ENCODE results near the gene PEX12.
"Not testable (repeated sequence)": the region's sequence is repeated elsewhere in the genome, so short reads cannot be mapped to it uniquely, and the experiment has no call there.

The PEX12 gene

GRCh38 chr17:35535406-35535805, 43.0 kb downstream of the PEX12 start:
- ATAC-seq, result not testable (repeated sequence)

GRCh38 chr17:35534576-35535093, 43.7 kb downstream of the PEX12 start:
- no peak for ATAC-seq

GRCh38 chr17:35531160-35531559, 47.2 kb downstream of the PEX12 start:
- peak; percentile 60 to 66 for ATAC-seq

- peak in 1 of 2 donors; percentile 58 for ATAC-seq
Measured at GRCh38 chr17:35529866-35530265, 48.5 kb downstream of the PEX12 start.

GRCh38 chr17:35529326-35529725, 49.0 kb downstream of the PEX12 start:
- ATAC-seq, result not testable (repeated sequence)
